ENCODE results near the gene NEO1.

Gene NEO1

GRCh38 chr15:73028031-73028430 is 24.2 kb upstream of the NEO1 start:
- in situ Hi-C loops (cut with MboI; ENCODE audit: low sequenced_read_pairs), result no loop called here

GRCh38 chr15:73028831-73029451 is 23.3 kb upstream of the NEO1 start:
- in situ Hi-C loops (cut with MboI; ENCODE audit: low sequenced_read_pairs), result no loop called here

- in situ Hi-C loops (cut with MboI; ENCODE audit: low sequenced_read_pairs), result no loop called here
Observed at GRCh38 chr15:73030122-73030679, 22.1 kb upstream of the NEO1 start.

GRCh38 chr15:73031648-73032047 is 20.6 kb upstream of the NEO1 start:
- in situ Hi-C loops (cut with MboI; ENCODE audit: low sequenced_read_pairs), result no loop called here

GRCh38 chr15:73033611-73034010 is 18.7 kb upstream of the NEO1 start:
- in situ Hi-C loops (cut with MboI; ENCODE audit: low sequenced_read_pairs), result no loop called here

GRCh38 chr15:73034221-73034620 is 18.0 kb upstream of the NEO1 start:
- in situ Hi-C loops (cut with MboI; ENCODE audit: low sequenced_read_pairs), result no loop called here

- in situ Hi-C loops (cut with MboI; ENCODE audit: low sequenced_read_pairs), result no loop called here
Observed at GRCh38 chr15:73035221-73035620, 17.0 kb upstream of the NEO1 start.

GRCh38 chr15:73038220-73038619 is 14.0 kb upstream of the NEO1 start:
- in situ Hi-C loops (cut with MboI; ENCODE audit: low sequenced_read_pairs), result no loop called here

GRCh38 chr15:73046073-73046472 is 6.2 kb upstream of the NEO1 start:
- in situ Hi-C loops (cut with MboI; ENCODE audit: low sequenced_read_pairs), result no loop called here

- in situ Hi-C loops (cut with MboI; ENCODE audit: low sequenced_read_pairs), result no loop called here
Observed at GRCh38 chr15:73047882-73048281, 4.4 kb upstream of the NEO1 start.

GRCh38 chr15:73048624-73049295 is 3.5 kb upstream of the NEO1 start:
- in situ Hi-C loops (cut with MboI; ENCODE audit: low sequenced_read_pairs), result no loop called here

- in situ Hi-C loops (cut with MboI; ENCODE audit: low sequenced_read_pairs), result no loop called here
Observed at GRCh38 chr15:73049564-73050215, 2.6 kb upstream of the NEO1 start.

- in situ Hi-C loops (cut with MboI; ENCODE audit: low sequenced_read_pairs), result no loop called here
Observed at GRCh38 chr15:73050561-73051295, 1.5 kb upstream of the NEO1 start.

- in situ Hi-C loops (cut with MboI; ENCODE audit: low sequenced_read_pairs), result no loop called here
Observed at GRCh38 chr15:73051391-73051806, 864 bp upstream of the NEO1 start.

GRCh38 chr15:73052653-73053397 is 562 bp downstream of the NEO1 start:
- in situ Hi-C loops (cut with MboI; ENCODE audit: low sequenced_read_pairs), result no loop called here

- in situ Hi-C loops (cut with MboI; ENCODE audit: low sequenced_read_pairs), result no loop called here
Observed at GRCh38 chr15:73053398-73053723, 1.1 kb downstream of the NEO1 start.

- in situ Hi-C loops (cut with MboI; ENCODE audit: low sequenced_read_pairs), result no loop called here
Observed at GRCh38 chr15:73054417-73054953, 2.2 kb downstream of the NEO1 start.

- in situ Hi-C loops (cut with MboI; ENCODE audit: low sequenced_read_pairs), result no loop called here
Observed at GRCh38 chr15:73056460-73056859, 4.2 kb downstream of the NEO1 start.

- in situ Hi-C loops (cut with MboI; ENCODE audit: low sequenced_read_pairs), result no loop called here
Observed at GRCh38 chr15:73058437-73058836, 6.2 kb downstream of the NEO1 start.

- in situ Hi-C loops (cut with MboI; ENCODE audit: low sequenced_read_pairs), result no loop called here
Observed at GRCh38 chr15:73065114-73065513, 12.9 kb downstream of the NEO1 start.

Measured in HL-60/S4 treated with retinoic acid at 250 ng/mL for 4 days and 3 days (cell line).